Measurements from ENCODE around the gene INS. TPM values are rescaled to one million over a fixed set of nuclear protein-coding genes. Genes with fewer than 3 reads are reported as not detected.
A peak's percentile ranks its signal among the peaks of the same experiment; 100 is the strongest.

INS gene
- total RNA-seq, 1 experiment from 2014 or later: not detected

DNA sequence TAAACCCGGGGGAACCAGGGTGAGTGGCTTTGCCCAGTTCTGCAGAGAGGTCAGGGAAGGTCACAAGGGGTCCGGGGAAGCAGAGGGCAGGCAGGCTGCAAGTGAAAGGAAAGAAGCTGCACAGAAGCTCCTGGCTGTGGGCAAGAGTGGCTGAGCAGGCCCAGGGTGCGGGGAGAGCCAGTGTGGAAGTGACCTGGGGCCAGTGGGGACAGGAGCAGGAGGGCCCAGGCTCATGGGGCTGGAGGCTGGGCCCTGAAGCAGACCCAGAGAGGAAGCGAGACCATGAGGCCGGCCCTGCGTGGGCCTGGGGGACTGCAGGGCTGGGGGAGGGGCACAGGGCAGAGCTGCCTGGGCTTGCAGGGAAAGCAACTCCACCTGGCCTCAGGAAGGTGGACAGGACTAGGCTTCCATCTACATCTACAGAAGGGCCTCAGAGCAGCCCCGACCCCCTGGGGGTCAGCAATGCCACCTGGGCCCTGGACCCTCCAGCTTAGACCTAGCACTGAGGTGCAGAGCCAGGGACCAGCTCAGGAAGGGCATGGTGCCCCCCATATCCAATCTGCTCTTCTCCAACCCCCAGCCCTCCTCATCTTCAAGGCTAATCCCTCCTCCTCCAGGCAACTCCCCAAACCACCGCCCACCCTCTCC, 33.4 kb downstream of the INS start:
- H3K56ac ChIP-seq (ENCODE audit: insufficient read length, low read depth, low read length): no peak overlapping the region
- DNase-seq: no peak
- no peak overlapping the region for H3K23ac ChIP-seq (ENCODE audit: insufficient read length, low read depth, low read length)
- H3K4ac ChIP-seq (ENCODE audit: low read depth, low read length): no peak overlapping the region
- Mint-ChIP-seq H3K4me3 (no peak overlapping the region), H3K36me3 (ENCODE audit: insufficient read depth in 1 of 3, low read depth in 3 of 3) (peaks cover 0 to 3% (median 3%) of the 10 kb centered on the region in 3 experiments; a peak in 2 of 7 replicates), H3K9me3 (peaks cover 4 to 9% of the 10 kb centered on the region in 2 experiments; a peak in 3 of 5 replicates), H3K4me1 (peaks cover 0 to 16% of the 10 kb centered on the region in 2 experiments; a peak in 2 of 4 replicates), H3K27me3 (ENCODE audit: low read depth) (peaks cover 46% of the 10 kb centered on the region), H3K27ac (peak overlapping the region in 1 of 3 experiments; percentile 88; a peak in 2 of 7 replicates)
- H3K4me2 ChIP-seq (ENCODE audit: insufficient read depth, insufficient read length, low read length): no peak overlapping the region
- no peak overlapping the region for H2BK15ac ChIP-seq (ENCODE audit: low read depth, low read length)
- no peaks in the 10 kb centered on the region for H3K79me2 ChIP-seq (ENCODE audit: insufficient read depth, low read length)
- no CpG with 5 or more reads among the region's 8 CpGs for whole genome bisulfite sequencing (ENCODE audit: extremely low coverage, insufficient read length, low lambda C conversion rate)
- H3K18ac ChIP-seq (ENCODE audit: insufficient read length, low read depth, low read length): no peak overlapping the region
- TF ChIP-seq, protein P1, sequence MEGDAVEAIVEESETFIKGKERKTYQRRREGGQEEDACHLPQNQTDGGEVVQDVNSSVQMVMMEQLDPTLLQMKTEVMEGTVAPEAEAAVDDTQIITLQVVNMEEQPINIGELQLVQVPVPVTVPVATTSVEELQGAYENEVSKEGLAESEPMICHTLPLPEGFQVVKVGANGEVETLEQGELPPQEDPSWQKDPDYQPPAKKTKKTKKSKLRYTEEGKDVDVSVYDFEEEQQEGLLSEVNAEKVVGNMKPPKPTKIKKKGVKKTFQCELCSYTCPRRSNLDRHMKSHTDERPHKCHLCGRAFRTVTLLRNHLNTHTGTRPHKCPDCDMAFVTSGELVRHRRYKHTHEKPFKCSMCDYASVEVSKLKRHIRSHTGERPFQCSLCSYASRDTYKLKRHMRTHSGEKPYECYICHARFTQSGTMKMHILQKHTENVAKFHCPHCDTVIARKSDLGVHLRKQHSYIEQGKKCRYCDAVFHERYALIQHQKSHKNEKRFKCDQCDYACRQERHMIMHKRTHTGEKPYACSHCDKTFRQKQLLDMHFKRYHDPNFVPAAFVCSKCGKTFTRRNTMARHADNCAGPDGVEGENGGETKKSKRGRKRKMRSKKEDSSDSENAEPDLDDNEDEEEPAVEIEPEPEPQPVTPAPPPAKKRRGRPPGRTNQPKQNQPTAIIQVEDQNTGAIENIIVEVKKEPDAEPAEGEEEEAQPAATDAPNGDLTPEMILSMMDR (conservative IDR thresholded peaks at IDR 0.05): no peak
- H3K4me1 ChIP-seq (ENCODE audit: insufficient read depth, low read length): no peaks in the 10 kb centered on the region
- H3K9me3 ChIP-seq (ENCODE audit: control insufficient read depth, low read depth, low read length): no peaks in the 10 kb centered on the region
- no peak overlapping the region for H2AFZ ChIP-seq (ENCODE audit: low read length)
- H3K23me2 ChIP-seq (ENCODE audit: insufficient read length, low read depth, low read length, poor library complexity, severe bottlenecking): no peaks in the 10 kb centered on the region
- no peak overlapping the region for H3K27ac ChIP-seq (ENCODE audit: insufficient read length, low read depth, low read length)
- H3K27me3 ChIP-seq (ENCODE audit: insufficient read depth, low read length): no peaks in the 10 kb centered on the region
- H4K5ac ChIP-seq (ENCODE audit: insufficient read length, low read depth, low read length): no peak overlapping the region
- H3K9ac ChIP-seq (ENCODE audit: extremely low read depth, insufficient read length, low read length): no peak overlapping the region
- H2AK5ac ChIP-seq (ENCODE audit: insufficient read length, low read length): no peak overlapping the region
- no peak overlapping the region for H2BK5ac ChIP-seq (ENCODE audit: insufficient read length, low read length)
- no peaks in the 10 kb centered on the region for H4K20me1 ChIP-seq (ENCODE audit: control insufficient read depth, insufficient read depth, insufficient read length)
- no peak overlapping the region for H2BK20ac ChIP-seq (ENCODE audit: low read depth, low read length, poor library complexity, severe bottlenecking)
- no peak overlapping the region for H2BK120ac ChIP-seq (ENCODE audit: low read depth, low read length, poor library complexity, severe bottlenecking)
- H3K14ac ChIP-seq (ENCODE audit: insufficient read depth, low read length): no peak overlapping the region
- no peak overlapping the region for H2BK12ac ChIP-seq (ENCODE audit: insufficient read length, low read depth, low read length)
- H4K8ac ChIP-seq (replicated peaks; ENCODE audit: insufficient read length, low read depth, low read length): no peak overlapping the region
- no peaks in the 10 kb centered on the region for H3K79me1 ChIP-seq (ENCODE audit: insufficient read depth, low read depth, low read length, poor library complexity, severe bottlenecking)
- no peak overlapping the region for H4K91ac ChIP-seq (ENCODE audit: insufficient read length, low read depth, low read length)
- H3T11ph ChIP-seq (ENCODE audit: low read length): no peak overlapping the region

All from H9 (cell line).